Endodermal cell (in vitro differentiated cells): ENCODE results near the gene VENTX. TPM values are rescaled to one million over a fixed set of nuclear protein-coding genes. Genes with fewer than 3 reads are reported as not detected.

ENCODE experiments used
- DNase-seq: peaks from one replicate; pipeline ENCODE4 v3.0.0-alpha.2; 2017
- H3K27ac ChIP-seq: 2 replicates; pipeline ENCODE4 v1.5.1; 2013; ENCODE audit warnings: mild to moderate bottlenecking, low read depth, low read length, moderate library complexity
- H3K27me3 ChIP-seq: 2 replicates; pipeline ENCODE4 v1.6.1; 2013; ENCODE audit warnings: mild to moderate bottlenecking, low read length, moderate library complexity; ENCODE audit not compliant: insufficient read depth, control insufficient read depth, poor library complexity, severe bottlenecking
- H3K36me3 ChIP-seq: 2 replicates; pipeline ENCODE4 v1.7.0; 2013; ENCODE audit warnings: mild to moderate bottlenecking, low read length, moderate library complexity; ENCODE audit not compliant: control insufficient read depth, insufficient read depth
- H3K4me1 ChIP-seq: one replicate; pipeline ENCODE4 v1.7.0; 2013; ENCODE audit warnings: low read length; ENCODE audit not compliant: control insufficient read depth, insufficient read depth
- H3K4me3 ChIP-seq: 2 replicates; pipeline ENCODE4 v1.5.1; 2013; ENCODE audit warnings: mild to moderate bottlenecking, low read length, moderate library complexity
- H3K9ac ChIP-seq: 2 replicates; pipeline ENCODE4 v1.6.1; 2013; ENCODE audit warnings: mild to moderate bottlenecking, low read length, moderate library complexity; ENCODE audit not compliant: poor library complexity, severe bottlenecking; ENCODE audit errors: extremely low read depth
- H3K9me3 ChIP-seq: 2 replicates; pipeline ENCODE4 v1.6.1; 2013; ENCODE audit warnings: mild to moderate bottlenecking, low read length, moderate library complexity; ENCODE audit not compliant: control insufficient read depth
- H3K27ac Mint-ChIP-seq: 2 replicates; pipeline ENCODE4 v1.8.0; 2020; ENCODE audit warnings: mixed read lengths
- H3K27me3 Mint-ChIP-seq: 2 replicates; pipeline ENCODE4 v1.8.0; 2021; ENCODE audit warnings: mild to moderate bottlenecking, mixed read lengths; ENCODE audit not compliant: insufficient read depth
- H3K36me3 Mint-ChIP-seq: 2 replicates; pipeline ENCODE4 v1.8.0; 2020; ENCODE audit warnings: low read depth, mixed read lengths
- H3K4me1 Mint-ChIP-seq: 2 replicates; pipeline ENCODE4 v1.8.0; 2020; ENCODE audit warnings: mixed read lengths
- H3K4me3 Mint-ChIP-seq: 2 replicates; pipeline ENCODE4 v1.8.0; 2020; ENCODE audit warnings: mild to moderate bottlenecking, moderate library complexity, mixed read lengths
- H3K9me3 Mint-ChIP-seq: 2 replicates; pipeline ENCODE4 v1.8.0; 2020; ENCODE audit warnings: mild to moderate bottlenecking, mixed read lengths
- WGBS, 2 experiments: methylation state at CpG; one replicate each; pipeline versions ENCODE4 v1.1.5 to v1.1.7; 2013; ENCODE audit warnings: missing lambda C conversion rate in 2 of 2, mixed read lengths in 1 of 2; ENCODE audit not compliant: insufficient coverage in 1 of 2, insufficient read length in 1 of 2; 5-methylcytosine and 5-hydroxymethylcytosine counted together
- total RNA-seq, 2 donors: library from RNA; stranded (reverse); fragmentation: NEBNext Ultra II Directional in 1 of 2; extraction: Animal tissue kit (Norgen Biotek cat#: 25700) in 1 of 2; gene quantifications; 2 replicates in 1 of 2; 3 replicates in 1 of 2; pipeline ENCODE4 v1.2.1, GENCODE V29; 2021
- TF ChIP-seq, protein P1 (sequence below): fragments of 200-600 bp; sonication (generic); conservative IDR thresholded peaks from 2 replicates; pipeline ENCODE4 v1.5.0; 2021; ENCODE audit warnings: antibody characterized with exemption, mild to moderate bottlenecking

The VENTX gene
- total RNA-seq, 2 donors from 2014 or later, result 5.5 to 14.2 TPM

DNA sequence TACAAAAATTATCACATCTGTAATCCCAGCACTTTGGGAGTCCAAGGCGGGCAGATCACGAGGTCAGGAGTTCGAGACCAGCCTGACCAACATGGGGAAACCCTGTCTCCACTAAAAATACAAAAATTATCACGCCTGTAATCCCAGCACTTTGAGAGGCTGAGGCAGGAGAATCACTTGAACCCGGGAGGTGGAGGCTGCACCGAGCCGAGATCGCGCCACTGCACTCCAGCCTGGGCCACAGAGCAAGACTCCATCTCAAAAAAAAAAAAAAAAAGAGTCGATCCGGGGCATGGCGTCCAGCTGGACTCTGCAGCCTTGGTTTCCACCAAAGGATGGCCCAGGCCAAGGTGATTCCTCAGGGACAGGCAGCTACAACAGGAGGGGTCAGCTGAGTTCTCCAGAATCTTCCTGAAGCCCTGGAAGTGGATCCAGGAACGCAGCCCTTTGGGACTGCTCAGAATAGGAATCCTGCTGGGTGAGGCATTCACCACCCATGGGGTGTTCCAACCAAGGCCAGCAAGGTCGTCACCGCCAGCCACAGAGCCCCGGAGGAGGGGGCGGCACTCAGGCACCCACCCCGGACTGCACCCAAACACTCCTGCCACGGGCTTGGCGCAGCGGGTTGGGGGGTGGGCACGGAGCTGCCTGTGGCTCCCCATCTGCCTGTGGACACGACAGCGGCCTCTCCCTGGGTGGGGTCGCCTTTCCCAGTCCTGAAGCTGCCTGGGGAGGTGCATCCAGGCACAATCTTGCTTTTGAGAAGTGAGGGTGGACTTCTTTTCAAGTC, 19.7 kb upstream of the VENTX start:
- Histone ChIP-seq H3K4me3 (no peak overlapping the region), H3K36me3 (no peaks in the 10 kb centered on the region), H3K27me3 (peaks cover 4% of the 10 kb centered on the region), H3K9me3 (no peaks in the 10 kb centered on the region), H3K9ac (no peak overlapping the region), H3K27ac (no peak overlapping the region), H3K4me1 (no peaks in the 10 kb centered on the region)
- 92 to 96% methylated on average over 11 to 25 of the region's 25 CpGs for WGBS, 2 experiments
- peaks cover 4% of the 10 kb centered on the region for H3K27me3 Mint-ChIP-seq
- no peaks in the 10 kb centered on the region for H3K9me3 Mint-ChIP-seq
- no peak for DNase-seq
- TF ChIP-seq, protein P1, sequence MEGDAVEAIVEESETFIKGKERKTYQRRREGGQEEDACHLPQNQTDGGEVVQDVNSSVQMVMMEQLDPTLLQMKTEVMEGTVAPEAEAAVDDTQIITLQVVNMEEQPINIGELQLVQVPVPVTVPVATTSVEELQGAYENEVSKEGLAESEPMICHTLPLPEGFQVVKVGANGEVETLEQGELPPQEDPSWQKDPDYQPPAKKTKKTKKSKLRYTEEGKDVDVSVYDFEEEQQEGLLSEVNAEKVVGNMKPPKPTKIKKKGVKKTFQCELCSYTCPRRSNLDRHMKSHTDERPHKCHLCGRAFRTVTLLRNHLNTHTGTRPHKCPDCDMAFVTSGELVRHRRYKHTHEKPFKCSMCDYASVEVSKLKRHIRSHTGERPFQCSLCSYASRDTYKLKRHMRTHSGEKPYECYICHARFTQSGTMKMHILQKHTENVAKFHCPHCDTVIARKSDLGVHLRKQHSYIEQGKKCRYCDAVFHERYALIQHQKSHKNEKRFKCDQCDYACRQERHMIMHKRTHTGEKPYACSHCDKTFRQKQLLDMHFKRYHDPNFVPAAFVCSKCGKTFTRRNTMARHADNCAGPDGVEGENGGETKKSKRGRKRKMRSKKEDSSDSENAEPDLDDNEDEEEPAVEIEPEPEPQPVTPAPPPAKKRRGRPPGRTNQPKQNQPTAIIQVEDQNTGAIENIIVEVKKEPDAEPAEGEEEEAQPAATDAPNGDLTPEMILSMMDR, result no peak
- no peaks in the 10 kb centered on the region for H3K4me1 Mint-ChIP-seq
- H3K36me3 Mint-ChIP-seq, result no peaks in the 10 kb centered on the region
- no peak overlapping the region for H3K4me3 Mint-ChIP-seq
- no peak overlapping the region for H3K27ac Mint-ChIP-seq

GRCh38 chr10:133218891-133219290, 18.8 kb upstream of the VENTX start:
- Histone ChIP-seq H3K27me3 (peaks cover 4% of the 10 kb centered on the region), H3K9ac (no peak overlapping the region), H3K9me3 (no peaks in the 10 kb centered on the region), H3K4me3 (no peak overlapping the region), H3K27ac (no peak overlapping the region), H3K4me1 (no peaks in the 10 kb centered on the region), H3K36me3 (no peaks in the 10 kb centered on the region)
- H3K4me3 Mint-ChIP-seq, result no peak overlapping the region
- no peak overlapping the region for H3K27ac Mint-ChIP-seq
- no peaks in the 10 kb centered on the region for H3K9me3 Mint-ChIP-seq
- no peaks in the 10 kb centered on the region for H3K36me3 Mint-ChIP-seq
- H3K4me1 Mint-ChIP-seq, result no peaks in the 10 kb centered on the region
- WGBS, 2 experiments, result 74 to 92% methylated on average over 8 to 20 of the region's 20 CpGs
- TF ChIP-seq, protein P1, result no peak
- H3K27me3 Mint-ChIP-seq, result peaks cover 4% of the 10 kb centered on the region
- DNase-seq, result no peak

- H3K4me3 Mint-ChIP-seq, result peak overlapping the region; percentile 42
- no peak overlapping the region for H3K27ac ChIP-seq
- 36 to 44% methylated on average over 15 to 27 of the region's 28 CpGs for WGBS, 2 experiments
Observed at GRCh38 chr10:133219782-133220181, 17.9 kb upstream of the VENTX start.

More at GRCh38 chr10:133219782-133220181, 17.9 kb upstream of the VENTX start:
- no peak overlapping the region for H3K9ac ChIP-seq
- TF ChIP-seq, protein P1, result no peak
- H3K27me3 ChIP-seq, result peaks cover 4% of the 10 kb centered on the region
- Mint-ChIP-seq H3K36me3 (no peaks in the 10 kb centered on the region), H3K4me1 (peaks cover 2% of the 10 kb centered on the region), H3K27me3 (peaks cover 6% of the 10 kb centered on the region), H3K27ac (no peak overlapping the region), H3K9me3 (no peaks in the 10 kb centered on the region)
- no peaks in the 10 kb centered on the region for H3K9me3 ChIP-seq
- DNase-seq, result peak; percentile 91
- H3K4me1 ChIP-seq, result no peaks in the 10 kb centered on the region
- no peaks in the 10 kb centered on the region for H3K36me3 ChIP-seq
- H3K4me3 ChIP-seq, result no peak overlapping the region
